Measurements from ENCODE around the gene SEC14L2. TPM values are rescaled to one million over a fixed set of nuclear protein-coding genes. Genes with fewer than 3 reads are reported as not detected.

SEC14L2 gene
- 10 to 100 TPM in 2 of 3 donors, 1 to 10 TPM in 1; 5.3 to 45.7 (median 29.5) TPM for total RNA-seq

- Histone ChIP-seq H3K27ac (peak within 1 kb of the TSS; percentile 86 to 95), H3K4me1 (peaks cover 5% of the 10 kb centered on the region in 2 donors), H3K9me3 (no peaks in the 10 kb centered on the region), H3K36me3 (no peaks in the 10 kb centered on the region), H3K27me3 (no peaks in the 10 kb centered on the region), H3K4me3 (peak within 1 kb of the TSS; percentile 61 to 100 (median 75))
- intact Hi-C loops (cut with DNase I; ENCODE audit: low total_unique reads): no loop called here
- DNase-seq (ENCODE audit: low spot score in 2 of 2): peak; percentile 72 to 84
- TF ChIP-seq CTCF (IDR thresholded peaks at IDR 0.05) (no peak), POLR2A (IDR thresholded peaks at IDR 0.05) (peak; percentile 18)
Observed at GRCh38 chr22:30396871-30397655, at the start of gene SEC14L2. Gene SEC14L2 (plus strand): TSS chr22:30397018. CDS start chr22:30397117, 99 bp downstream.

GRCh38 chr22:30347255-30347892 lies 49.4 kb upstream of the SEC14L2 start:
- H3K36me3 ChIP-seq: peaks cover 11% of the 10 kb centered on the region
- no peaks in the 10 kb centered on the region for H3K4me1 ChIP-seq
- intact Hi-C loops (cut with DNase I; ENCODE audit: low total_unique reads): no loop called here
- no peak for DNase-seq (ENCODE audit: low spot score in 2 of 2)
- TF ChIP-seq CTCF (IDR thresholded peaks at IDR 0.05) (no peak), POLR2AphosphoS5 (IDR thresholded peaks at IDR 0.05) (no peak)
- H3K27ac ChIP-seq: no peak overlapping the region
- no peak overlapping the region for H3K4me3 ChIP-seq
- no peaks in the 10 kb centered on the region for H3K27me3 ChIP-seq
- H3K9me3 ChIP-seq: no peaks in the 10 kb centered on the region

DNA sequence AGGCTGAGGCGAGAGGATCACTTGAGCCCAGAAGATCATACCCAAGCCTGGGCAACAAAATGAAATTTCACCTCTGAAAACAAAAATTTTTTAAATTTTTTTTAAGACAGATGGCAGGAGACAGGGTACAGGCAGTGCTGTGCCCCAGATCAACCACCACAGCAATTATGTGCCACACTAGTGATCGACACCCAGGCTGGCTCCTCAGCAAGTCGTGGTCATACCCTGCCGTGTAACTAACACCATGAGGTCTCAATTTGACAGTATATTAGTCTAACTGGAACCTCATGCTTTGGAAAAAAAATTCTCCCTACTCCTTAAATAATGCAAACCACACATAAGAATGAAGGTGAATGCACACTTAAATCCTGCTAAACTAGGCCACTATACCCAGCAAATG lies 48.4 kb upstream of the SEC14L2 start:
- no peak for TF ChIP-seq POLR2AphosphoS5 (IDR thresholded peaks at IDR 0.05)
- no peak for TF ChIP-seq POLR2A (IDR thresholded peaks at IDR 0.05)
- TF ChIP-seq CTCF (IDR thresholded peaks at IDR 0.05): no peak
- Histone ChIP-seq H3K27ac (no peak overlapping the region), H3K9me3 (no peaks in the 10 kb centered on the region), H3K27me3 (no peaks in the 10 kb centered on the region), H3K4me1 (no peaks in the 10 kb centered on the region), H3K4me3 (no peak overlapping the region), H3K36me3 (peaks cover 11% of the 10 kb centered on the region)
- no peak for DNase-seq (ENCODE audit: low spot score in 2 of 2)
- intact Hi-C loops (cut with DNase I; ENCODE audit: low total_unique reads): no loop called here

- Histone ChIP-seq H3K27ac (no peak overlapping the region), H3K27me3 (no peaks in the 10 kb centered on the region), H3K4me3 (no peak overlapping the region), H3K36me3 (peaks cover 11% of the 10 kb centered on the region), H3K9me3 (no peaks in the 10 kb centered on the region), H3K4me1 (peaks cover 0 to under 1% of the 10 kb centered on the region in 2 donors)
- TF ChIP-seq CTCF (IDR thresholded peaks at IDR 0.05): no peak
- TF ChIP-seq POLR2AphosphoS5 (IDR thresholded peaks at IDR 0.05): no peak
- TF ChIP-seq POLR2A (IDR thresholded peaks at IDR 0.05): no peak
- no peak for DNase-seq (ENCODE audit: low spot score in 2 of 2)
- intact Hi-C loops (cut with DNase I; ENCODE audit: low total_unique reads): no loop called here
Observed at GRCh38 chr22:30348809-30349208, 48.0 kb upstream of the SEC14L2 start.

GRCh38 chr22:30351226-30351625 lies 45.6 kb upstream of the SEC14L2 start:
- H3K9me3 ChIP-seq: no peaks in the 10 kb centered on the region
- H3K36me3 ChIP-seq: peaks cover under 1% of the 10 kb centered on the region
- TF ChIP-seq POLR2AphosphoS5 (IDR thresholded peaks at IDR 0.05): no peak
- TF ChIP-seq CTCF (IDR thresholded peaks at IDR 0.05): no peak
- no peak for TF ChIP-seq POLR2A (IDR thresholded peaks at IDR 0.05)
- H3K4me1 ChIP-seq: peaks cover 0 to 11% of the 10 kb centered on the region in 2 donors
- H3K27ac ChIP-seq: no peak overlapping the region
- no peak overlapping the region for H3K4me3 ChIP-seq
- no peaks in the 10 kb centered on the region for H3K27me3 ChIP-seq
- intact Hi-C loops (cut with DNase I; ENCODE audit: low total_unique reads): no loop called here
- no peak for DNase-seq (ENCODE audit: low spot score in 2 of 2)
